HG03558 (cell line): ENCODE measurements around the gene ACE.

Experiments
- ATAC-seq: cut with Tn5 transposase; IDR thresholded peaks from one replicate; pipeline ENCODE4 v1.9.1; 2021; ENCODE audit warnings: moderate number of reproducible peaks; ENCODE audit not compliant: unreplicated experiment; ENCODE audit errors: extremely low read depth

The ACE gene

GRCh38 chr17:63476854-63477479, at the start of gene ACE:
Gene ACE (plus strand): TSS chr17:63477061. CDS start chr17:63477095, 34 bp downstream.
- no peak for ATAC-seq

GRCh38 chr17:63429766-63430165, 47.1 kb upstream of the ACE start:
- no peak for ATAC-seq

GRCh38 chr17:63430223-63430622, 46.6 kb upstream of the ACE start:
- no peak for ATAC-seq

GRCh38 chr17:63431618-63431938, 45.3 kb upstream of the ACE start:
- ATAC-seq: no peak

GRCh38 chr17:63431939-63432804, 44.7 kb upstream of the ACE start:
- no peak for ATAC-seq

- no peak for ATAC-seq
These were observed 42.9 kb upstream of the ACE start for GRCh38 chr17:63433746-63434591.

GRCh38 chr17:63434951-63435571, 41.8 kb upstream of the ACE start:
- no peak for ATAC-seq

- ATAC-seq: no peak
These were observed 41.0 kb upstream of the ACE start for GRCh38 chr17:63435681-63436522.

GRCh38 chr17:63436523-63437110, 40.2 kb upstream of the ACE start:
- no peak for ATAC-seq

- no peak for ATAC-seq
These were observed 39.4 kb upstream of the ACE start for GRCh38 chr17:63437287-63438091.

GRCh38 chr17:63438092-63439051, 38.5 kb upstream of the ACE start:
- ATAC-seq: no peak

- no peak for ATAC-seq
These were observed 37.2 kb upstream of the ACE start for GRCh38 chr17:63439687-63440086.

GRCh38 chr17:63440127-63440769, 36.6 kb upstream of the ACE start:
- ATAC-seq: no peak

- ATAC-seq: no peak
These were observed 36.0 kb upstream of the ACE start for GRCh38 chr17:63440770-63441335.

GRCh38 chr17:63441654-63442053, 35.2 kb upstream of the ACE start:
- ATAC-seq: no peak

GRCh38 chr17:63442074-63442473, 34.8 kb upstream of the ACE start:
- no peak for ATAC-seq
